Lower leg skin (tissue), 3 donors: ENCODE results near the gene CCSER2.

Experiments used
- CTCF ChIP-seq, 3 donors: fragments of 450-650 bp; IDR thresholded peaks; one replicate each; pipeline ENCODE4 v1.5.1; 2016; ENCODE audit warnings: antibody characterized with exemption in 3 of 3, mild to moderate bottlenecking in 3 of 3, moderate library complexity in 2 of 3
- POLR2A ChIP-seq, 2 donors: fragments of 450-650 bp; IDR thresholded peaks; one replicate each; pipeline ENCODE4 v1.6.1; 2016 to 2017; ENCODE audit warnings: antibody characterized with exemption in 2 of 2, mild to moderate bottlenecking in 1 of 2, moderate library complexity in 1 of 2

GRCh38 chr10:84355106-84355505 is 26.7 kb downstream of the CCSER2 start:
- no peak for TF ChIP-seq CTCF (IDR thresholded peaks at IDR 0.05)
- TF ChIP-seq POLR2A (IDR thresholded peaks at IDR 0.05) = no peak
